A204.1 (cell line): ENCODE measurements around the gene MMP20.

Source experiments
- FAIRE-seq: peaks from 2 replicates; lab custom pipeline; 2012; peaks lifted over from hg19 to GRCh38; lab: Jason Lieb, UNC

The MMP20 gene

GRCh38 chr11:102591160-102591718, 33.9 kb downstream of the MMP20 start:
- FAIRE-seq, result no peak

- no peak for FAIRE-seq
Observed at GRCh38 chr11:102590276-102591049, 34.7 kb downstream of the MMP20 start.

DNA sequence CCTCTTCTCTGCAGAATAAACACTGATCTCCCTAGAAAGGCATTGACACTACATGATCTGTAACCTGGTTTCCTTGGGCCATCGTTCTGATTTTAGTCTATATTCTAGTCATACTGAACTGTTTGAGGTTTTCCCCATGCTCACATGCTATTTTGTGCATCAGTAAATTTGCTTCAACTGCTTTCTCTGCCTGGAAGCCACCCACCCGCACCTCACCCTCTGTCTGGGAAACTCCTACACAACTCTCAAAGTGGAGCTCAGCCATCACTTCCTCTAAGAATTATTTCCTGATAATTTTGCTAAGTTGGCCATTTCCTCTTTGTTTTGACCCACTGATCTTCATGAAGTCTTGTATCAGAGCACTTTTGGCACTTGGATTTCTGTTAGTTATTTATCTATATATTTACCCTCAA, 36.1 kb downstream of the MMP20 start:
- no peak for FAIRE-seq

- FAIRE-seq, result no peak
Observed at GRCh38 chr11:102587722-102588121, 37.4 kb downstream of the MMP20 start.

DNA sequence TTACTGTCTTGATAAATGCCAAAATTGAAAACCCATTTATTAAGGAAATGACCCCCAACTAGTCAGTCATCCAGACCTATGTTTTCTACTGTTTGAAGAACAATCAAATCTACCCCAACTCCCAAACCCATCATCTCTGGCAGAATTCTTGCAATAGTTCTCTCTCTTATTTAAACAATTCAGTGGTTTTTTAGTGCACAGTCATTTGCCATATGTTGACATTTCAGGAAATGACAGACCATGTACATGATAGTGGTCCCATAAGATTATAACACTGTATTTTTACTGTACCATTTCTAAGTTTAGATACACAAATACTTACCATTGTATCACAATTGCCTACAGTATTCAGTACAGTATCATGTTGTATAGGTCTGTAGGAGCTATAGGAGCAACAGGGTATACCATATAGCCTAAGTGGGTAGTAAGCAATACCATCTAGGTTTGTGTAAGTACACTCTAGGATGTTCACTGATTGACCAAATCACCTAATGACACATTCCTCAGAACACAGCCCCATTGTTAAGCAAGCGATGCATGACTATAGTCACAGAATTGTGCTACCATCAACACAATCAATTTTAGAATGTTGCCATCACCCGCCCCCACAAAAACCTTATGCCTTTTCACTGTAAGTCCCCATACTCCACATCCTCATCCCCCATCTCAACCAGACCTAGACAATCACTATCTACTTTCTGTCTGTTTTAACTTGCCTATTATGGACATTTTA, 41.8 kb downstream of the MMP20 start:
- no peak for FAIRE-seq

DNA sequence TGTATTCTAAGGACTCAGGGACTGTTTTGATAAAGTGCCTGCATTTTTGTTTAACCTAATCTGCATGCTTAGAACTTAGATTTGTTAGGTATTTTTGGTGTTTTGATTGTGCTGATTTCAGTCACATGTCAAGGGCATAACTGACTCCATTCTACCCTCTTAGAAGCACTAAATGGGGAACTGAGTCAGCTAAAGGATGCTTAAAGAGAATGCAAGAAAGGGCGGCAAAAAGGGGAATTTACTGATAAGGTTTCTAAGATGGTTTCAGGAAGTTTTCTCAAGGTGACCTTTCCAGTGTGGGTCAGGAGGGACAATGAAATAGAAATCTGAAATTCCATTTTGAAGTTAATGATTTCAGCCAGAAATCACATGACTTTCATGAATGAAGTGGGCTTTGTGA, 43.0 kb downstream of the MMP20 start:
- no peak for FAIRE-seq

GRCh38 chr11:102581066-102581465, 44.1 kb downstream of the MMP20 start:
- no peak for FAIRE-seq

DNA sequence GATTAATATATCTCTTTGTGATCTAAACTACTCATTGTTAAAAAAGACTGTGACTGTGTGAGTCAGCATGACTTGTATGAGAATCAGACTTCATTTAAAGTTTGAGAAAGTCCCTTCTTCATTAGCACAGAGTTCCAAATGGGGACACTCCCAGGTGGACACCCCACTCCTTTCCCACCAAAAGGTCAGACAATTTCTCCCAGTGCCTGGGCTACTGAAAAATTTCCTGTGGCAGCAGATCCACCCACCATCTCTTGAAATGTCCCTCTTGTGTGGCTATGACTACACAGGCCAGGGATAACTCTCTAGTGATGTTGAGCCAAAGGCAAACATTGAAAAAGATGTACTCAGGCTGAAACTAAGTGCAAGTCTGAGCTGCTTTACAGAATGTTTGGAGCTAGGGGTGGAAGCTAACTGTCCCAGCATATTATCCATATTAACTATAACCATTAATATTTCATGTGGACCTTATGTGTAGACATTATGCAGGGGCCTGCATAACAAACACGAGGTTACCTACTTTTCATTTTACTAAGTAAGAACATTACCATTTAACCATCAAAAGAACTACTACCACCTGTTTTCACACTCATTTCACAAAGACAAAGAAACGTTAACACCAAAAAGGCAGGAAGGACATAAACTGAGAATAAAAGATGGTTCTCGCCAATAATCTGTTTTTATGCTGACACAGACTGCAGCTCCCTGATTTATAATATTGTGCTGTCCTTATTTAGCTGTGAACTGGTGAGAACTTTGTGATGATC, 44.8 kb downstream of the MMP20 start:
- FAIRE-seq, result no peak

DNA sequence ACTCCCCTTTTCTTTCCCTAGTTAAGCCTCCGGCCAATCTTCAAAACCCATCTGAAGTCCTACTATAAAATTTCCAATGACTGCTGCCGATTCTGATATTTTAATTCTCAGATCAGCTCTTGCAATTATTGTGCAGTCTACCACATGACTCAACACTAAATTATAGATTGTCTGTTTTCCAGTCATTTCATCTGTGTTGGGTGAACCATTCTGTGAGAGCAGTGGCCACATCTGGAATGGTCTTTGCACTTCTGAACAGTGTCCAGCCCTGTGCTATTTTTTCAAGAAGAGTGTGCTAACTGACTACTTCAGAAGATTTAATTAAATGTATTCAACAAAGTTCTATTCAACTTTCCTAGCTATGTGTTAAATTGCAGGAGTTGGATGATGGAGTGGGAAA, 47.4 kb downstream of the MMP20 start:
- FAIRE-seq, result no peak

DNA sequence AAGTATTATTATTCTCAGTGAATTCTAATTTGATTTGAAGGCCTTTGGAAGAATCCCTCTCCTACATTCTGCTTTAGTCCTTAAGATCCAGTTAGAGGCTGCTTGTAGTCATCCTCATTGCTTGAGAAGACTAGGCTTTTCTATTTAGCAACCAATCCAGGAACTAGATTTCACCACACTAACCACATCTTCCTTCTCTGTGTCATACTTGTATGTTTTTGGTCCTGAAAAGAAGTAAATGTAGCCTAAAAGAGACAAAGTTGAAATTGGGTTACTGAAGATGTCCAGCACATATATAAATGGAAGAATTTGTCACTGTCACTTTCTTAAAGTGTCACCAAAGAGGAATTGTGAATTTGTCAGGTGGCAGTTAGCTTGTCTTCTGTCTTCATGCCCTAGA, 48.0 kb downstream of the MMP20 start:
- FAIRE-seq, result no peak

DNA sequence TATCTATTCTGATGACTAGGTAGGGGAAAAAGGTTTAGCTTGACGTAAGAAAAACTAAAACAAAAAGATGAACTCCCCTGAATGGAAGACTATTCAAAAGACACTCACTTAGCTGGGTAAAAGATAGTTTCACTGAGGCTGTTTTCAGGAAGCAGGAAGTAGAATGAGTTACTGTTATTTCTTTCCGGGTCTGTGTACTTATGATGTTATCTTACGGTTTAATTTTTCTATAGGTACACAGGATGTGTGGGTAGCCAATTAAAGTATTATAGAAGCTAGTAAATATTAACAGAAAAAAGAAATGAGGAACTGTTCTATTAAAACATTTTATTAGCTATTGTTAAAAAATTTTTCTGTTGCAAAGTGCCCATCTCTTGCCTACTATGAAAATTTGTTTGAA, 48.8 kb downstream of the MMP20 start:
- FAIRE-seq, result no peak

- no peak for FAIRE-seq
Observed at GRCh38 chr11:102575012-102575411, 50.1 kb downstream of the MMP20 start.

DNA sequence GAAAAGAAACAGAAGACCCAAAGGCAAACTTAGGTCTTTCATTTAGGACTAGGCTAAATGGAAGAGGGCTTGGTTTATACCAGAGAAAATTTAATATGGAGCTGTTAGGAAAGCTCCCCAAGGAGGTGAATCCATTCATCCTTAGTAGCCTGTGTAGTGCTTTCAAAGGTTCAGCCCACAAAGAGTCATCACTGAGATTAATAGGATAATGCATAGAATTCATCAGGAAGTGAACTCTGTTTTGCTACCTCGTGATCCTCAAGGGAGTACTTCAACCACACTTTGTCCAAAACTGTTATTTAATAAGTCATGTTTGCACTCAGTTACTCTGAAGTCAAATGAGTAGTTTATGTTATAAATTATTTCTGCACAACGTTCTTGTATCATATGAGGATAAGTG, 51.3 kb downstream of the MMP20 start:
- FAIRE-seq, result no peak

GRCh38 chr11:102572554-102573220, 52.4 kb downstream of the MMP20 start:
- FAIRE-seq, result no peak

- no peak for FAIRE-seq
Observed at GRCh38 chr11:102568851-102569250, 56.3 kb downstream of the MMP20 start.

DNA sequence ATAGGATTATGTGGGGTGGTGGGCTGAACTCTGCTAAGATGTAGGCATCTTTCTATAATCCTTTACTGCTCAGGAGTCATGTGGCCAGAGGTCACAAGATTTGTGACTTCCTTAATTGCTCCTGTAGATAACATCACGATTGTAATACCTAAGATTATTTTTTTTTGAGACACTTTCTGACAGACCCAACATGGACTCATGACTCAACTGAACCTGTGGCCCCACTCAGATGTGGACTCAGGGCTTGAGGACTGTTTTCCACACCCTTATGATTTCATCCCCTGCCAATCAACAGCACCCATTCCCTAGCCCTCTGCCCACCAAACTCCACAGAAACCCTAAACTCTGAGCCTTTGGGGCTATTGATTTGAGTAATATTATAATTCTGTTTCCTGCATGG, 59.0 kb downstream of the MMP20 start:
- FAIRE-seq, result no peak

DNA sequence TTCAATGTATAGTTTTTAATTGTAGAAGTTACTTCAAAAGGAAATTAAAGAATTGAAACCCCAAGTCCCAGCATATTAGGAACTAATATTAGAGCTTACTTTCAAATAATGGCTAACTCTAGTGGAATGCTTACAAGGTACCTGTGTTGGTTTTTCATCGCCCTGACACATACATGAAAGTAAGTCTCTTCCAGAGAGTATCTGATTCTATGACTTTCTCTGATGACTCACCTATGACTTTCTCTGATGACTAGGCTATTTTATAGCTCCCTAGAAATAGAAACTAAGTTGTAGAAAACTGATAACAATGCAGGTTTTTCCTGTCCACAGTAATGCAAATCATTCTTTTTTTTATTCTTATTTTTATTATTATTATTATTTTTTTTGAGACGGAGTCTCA, 61.0 kb downstream of the MMP20 start:
- no peak for FAIRE-seq

GRCh38 chr11:102561636-102562035, 63.5 kb downstream of the MMP20 start:
- no peak for FAIRE-seq

DNA sequence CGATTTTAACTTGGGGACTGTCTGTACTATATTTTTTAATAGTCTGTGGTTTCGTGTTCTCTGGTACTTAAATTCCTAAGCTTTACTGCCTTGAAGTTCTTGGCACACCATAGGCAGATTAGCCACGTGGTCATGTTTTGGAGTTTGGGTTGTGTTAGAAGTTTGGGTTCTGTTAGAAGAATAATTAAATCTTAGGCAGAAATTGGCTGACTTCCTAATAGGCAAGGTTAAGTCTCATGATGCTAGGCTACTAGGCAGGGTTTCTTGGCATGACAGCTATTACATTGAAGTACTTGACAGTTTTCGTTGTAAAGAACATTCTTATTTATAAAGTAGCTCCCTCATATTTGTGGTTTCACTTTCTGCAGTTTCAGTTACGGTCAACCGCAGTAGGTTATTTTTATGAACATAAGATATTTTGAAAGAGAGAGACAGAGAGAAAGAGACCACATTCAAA, 64.5 kb downstream of the MMP20 start:
- no peak for FAIRE-seq

DNA sequence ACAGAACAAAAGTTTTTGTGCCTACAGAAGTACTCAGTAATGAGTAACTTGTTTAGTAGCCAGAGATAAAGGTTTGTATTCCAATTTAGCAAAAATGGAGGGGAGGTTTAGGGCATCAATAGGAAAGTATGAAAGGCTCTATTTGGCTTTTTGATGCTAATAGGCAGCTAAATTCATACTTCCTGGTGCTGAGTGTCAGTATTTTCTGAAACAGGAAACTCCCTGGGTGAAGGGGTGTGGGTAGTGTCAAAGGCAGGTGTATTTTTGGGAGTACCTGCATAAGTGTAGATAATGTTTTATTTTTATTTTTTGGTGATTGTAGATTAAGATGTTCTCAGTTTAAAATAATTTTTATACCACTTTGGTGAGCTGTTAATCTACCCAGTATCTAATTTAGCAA, 65.3 kb downstream of the MMP20 start:
- FAIRE-seq, result no peak

GRCh38 chr11:102555091-102555490, 70.0 kb downstream of the MMP20 start:
- FAIRE-seq, result no peak

GRCh38 chr11:102553835-102554282, 71.3 kb downstream of the MMP20 start:
- FAIRE-seq, result no peak
